Gastroesophageal sphincter (tissue), 3 donors: ENCODE measurements around the gene PTPRF.

Experiments used
- EP300 ChIP-seq: sonication (generic); formaldehyde crosslinking; IDR thresholded peaks from one replicate; pipeline ENCODE4 v1.6.1; 2017; ENCODE audit warnings: antibody characterized with exemption, mild to moderate bottlenecking
- POLR2A ChIP-seq, 2 donors: fragments of 450-650 bp; IDR thresholded peaks; one replicate each; pipeline ENCODE4 v1.6.1; 2017; ENCODE audit warnings: antibody characterized with exemption in 2 of 2, mild to moderate bottlenecking in 2 of 2, moderate library complexity in 1 of 2
- POLR2AphosphoS5 ChIP-seq: sonication (generic); formaldehyde crosslinking; IDR thresholded peaks from one replicate; pipeline ENCODE4 v1.6.1; 2017; ENCODE audit warnings: antibody characterized with exemption
- TF ChIP-seq, protein P1 (sequence below), 4 experiments: fragments of 200-600 bp in 2 of 4; fragments of 450-650 bp in 2 of 4; sonication (generic) in 1 of 4; IDR thresholded peaks; one replicate each; pipeline ENCODE4 v1.5.1; 2017 to 2019; ENCODE audit warnings: antibody characterized with exemption in 4 of 4, mild to moderate bottlenecking in 2 of 4, moderate library complexity in 2 of 4

DNA sequence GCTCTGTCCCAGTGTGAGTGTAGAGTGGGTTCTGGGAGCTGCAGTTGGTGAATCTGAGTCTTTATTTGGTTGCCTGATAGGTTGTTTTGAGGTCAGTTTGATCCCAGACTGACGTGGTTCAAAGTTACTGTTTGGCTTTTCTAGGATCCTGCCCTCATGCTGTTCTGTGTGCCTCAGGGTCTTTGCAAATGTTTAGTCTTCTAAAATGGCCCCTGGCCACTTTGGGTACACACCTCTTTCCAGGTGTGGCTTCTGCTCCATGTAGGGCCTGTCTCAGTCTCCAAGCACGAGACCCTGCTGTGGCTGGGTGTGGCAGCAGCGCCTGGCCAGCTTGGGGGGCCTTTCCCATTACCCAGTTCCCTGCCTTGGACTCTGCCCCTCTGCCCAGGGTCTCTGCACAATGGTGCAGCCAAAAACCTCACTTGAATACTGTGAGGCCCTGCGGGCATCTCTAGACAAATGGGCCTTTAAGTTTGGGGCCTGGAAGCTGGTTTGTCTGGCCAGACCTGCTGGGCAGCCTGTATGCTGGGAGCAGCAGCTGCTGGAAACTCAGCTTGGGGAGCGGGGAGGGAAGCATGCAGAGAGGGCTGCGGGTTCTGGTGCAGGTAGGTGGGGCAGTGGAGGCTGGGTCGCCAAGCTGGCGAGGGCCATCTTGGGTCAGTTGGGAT, 5.6 kb downstream of the PTPRF start:
- TF ChIP-seq, protein P1, sequence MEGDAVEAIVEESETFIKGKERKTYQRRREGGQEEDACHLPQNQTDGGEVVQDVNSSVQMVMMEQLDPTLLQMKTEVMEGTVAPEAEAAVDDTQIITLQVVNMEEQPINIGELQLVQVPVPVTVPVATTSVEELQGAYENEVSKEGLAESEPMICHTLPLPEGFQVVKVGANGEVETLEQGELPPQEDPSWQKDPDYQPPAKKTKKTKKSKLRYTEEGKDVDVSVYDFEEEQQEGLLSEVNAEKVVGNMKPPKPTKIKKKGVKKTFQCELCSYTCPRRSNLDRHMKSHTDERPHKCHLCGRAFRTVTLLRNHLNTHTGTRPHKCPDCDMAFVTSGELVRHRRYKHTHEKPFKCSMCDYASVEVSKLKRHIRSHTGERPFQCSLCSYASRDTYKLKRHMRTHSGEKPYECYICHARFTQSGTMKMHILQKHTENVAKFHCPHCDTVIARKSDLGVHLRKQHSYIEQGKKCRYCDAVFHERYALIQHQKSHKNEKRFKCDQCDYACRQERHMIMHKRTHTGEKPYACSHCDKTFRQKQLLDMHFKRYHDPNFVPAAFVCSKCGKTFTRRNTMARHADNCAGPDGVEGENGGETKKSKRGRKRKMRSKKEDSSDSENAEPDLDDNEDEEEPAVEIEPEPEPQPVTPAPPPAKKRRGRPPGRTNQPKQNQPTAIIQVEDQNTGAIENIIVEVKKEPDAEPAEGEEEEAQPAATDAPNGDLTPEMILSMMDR (IDR thresholded peaks at IDR 0.05) = no peak
- TF ChIP-seq EP300 (no peak), POLR2A (IDR thresholded peaks at IDR 0.05) (no peak), POLR2AphosphoS5 (no peak)
